Ishikawa (cell line): Measurements from ENCODE around the gene MAPK9.

Experiments
- CEBPB ChIP-seq: IDR thresholded peaks from 2 replicates; pipeline ENCODE4 v1.6.1; 2012
- CREB1 ChIP-seq: IDR thresholded peaks from 2 replicates; pipeline ENCODE4 v1.6.1; 2012; ENCODE audit warnings: low read depth
- EGR1 ChIP-seq: IDR thresholded peaks from 2 replicates; pipeline ENCODE4 v1.6.1; 2012
- EP300 ChIP-seq: IDR thresholded peaks from 2 replicates; pipeline ENCODE4 v1.6.1; 2012; ENCODE audit warnings: borderline replicate concordance
- FOXM1 ChIP-seq: IDR thresholded peaks from 2 replicates; pipeline ENCODE4 v1.6.1; 2012; ENCODE audit warnings: low read depth, borderline replicate concordance
- NFIC ChIP-seq: IDR thresholded peaks from 2 replicates; pipeline ENCODE4 v1.6.1; 2012
- RAD21 ChIP-seq: IDR thresholded peaks from 2 replicates; pipeline ENCODE4 v1.6.1; 2012; ENCODE audit warnings: low read depth
- TAF1 ChIP-seq: IDR thresholded peaks from 2 replicates; pipeline ENCODE4 v1.6.1; 2012; ENCODE audit warnings: low read depth, mild to moderate bottlenecking
- TCF12 ChIP-seq: IDR thresholded peaks from 2 replicates; pipeline ENCODE4 v1.6.1; 2012; ENCODE audit warnings: low read depth
- TEAD4 ChIP-seq: IDR thresholded peaks from 2 replicates; pipeline ENCODE4 v1.6.1; 2012
- YY1 ChIP-seq: IDR thresholded peaks from 2 replicates; pipeline ENCODE4 v1.6.1; 2012; ENCODE audit warnings: low read depth
- ZBTB7A ChIP-seq: IDR thresholded peaks from 2 replicates; pipeline ENCODE4 v1.6.1; 2012; ENCODE audit warnings: low read depth
- TF ChIP-seq, protein P1 (sequence below): IDR thresholded peaks from 2 replicates; pipeline ENCODE4 v1.6.1; 2012; ENCODE audit warnings: low read depth, mild to moderate bottlenecking
- TF ChIP-seq, protein P2 (sequence below): IDR thresholded peaks from 2 replicates; pipeline ENCODE4 v1.6.1; 2012
- TF ChIP-seq, protein P3 (sequence below): IDR thresholded peaks from 2 replicates; pipeline ENCODE4 v1.6.1; 2012

Gene MAPK9

DNA sequence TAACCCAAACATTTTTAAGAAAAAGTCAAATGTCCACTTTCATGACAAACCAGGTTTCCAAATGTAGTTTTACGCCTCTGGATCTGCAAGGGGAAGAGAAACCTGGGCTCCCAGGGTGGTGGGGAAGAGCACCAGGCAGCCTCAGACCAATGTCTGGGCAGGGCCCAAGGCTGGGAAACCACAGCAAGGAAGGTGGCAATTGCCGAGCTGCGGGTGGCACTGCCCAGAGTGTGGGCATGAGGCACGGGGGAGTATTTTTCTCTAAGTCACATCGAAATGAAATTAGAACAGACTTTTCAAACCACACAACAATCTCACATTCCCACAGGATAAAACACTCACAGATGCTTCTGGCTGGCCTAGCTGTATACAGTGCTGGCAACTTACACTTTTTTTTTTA is 50.3 kb downstream of the MAPK9 start:
- no peak for TF ChIP-seq CREB1
- no peak for TF ChIP-seq EP300
- no peak for TF ChIP-seq FOXM1

DNA sequence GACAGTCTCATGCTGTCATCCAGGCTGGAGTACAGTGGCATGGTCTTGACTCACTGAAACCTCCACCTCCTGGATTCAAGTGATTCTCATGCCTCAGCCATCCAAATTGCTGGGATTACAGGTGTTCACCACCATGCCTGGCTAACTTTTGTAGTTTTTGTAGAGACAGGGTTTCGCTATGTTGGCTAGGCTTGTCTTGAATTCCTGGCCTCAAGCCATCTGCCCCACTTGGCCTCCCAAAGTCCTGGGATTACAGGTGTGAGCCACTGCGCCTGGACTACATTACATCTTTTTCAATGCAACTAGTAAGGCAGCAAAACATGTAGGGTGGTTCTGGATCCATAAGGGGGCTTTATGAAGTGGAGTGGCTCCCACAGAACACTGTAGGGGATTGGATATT is 53.3 kb downstream of the MAPK9 start:
- no peak for TF ChIP-seq CEBPB
- TF ChIP-seq, protein P1, sequence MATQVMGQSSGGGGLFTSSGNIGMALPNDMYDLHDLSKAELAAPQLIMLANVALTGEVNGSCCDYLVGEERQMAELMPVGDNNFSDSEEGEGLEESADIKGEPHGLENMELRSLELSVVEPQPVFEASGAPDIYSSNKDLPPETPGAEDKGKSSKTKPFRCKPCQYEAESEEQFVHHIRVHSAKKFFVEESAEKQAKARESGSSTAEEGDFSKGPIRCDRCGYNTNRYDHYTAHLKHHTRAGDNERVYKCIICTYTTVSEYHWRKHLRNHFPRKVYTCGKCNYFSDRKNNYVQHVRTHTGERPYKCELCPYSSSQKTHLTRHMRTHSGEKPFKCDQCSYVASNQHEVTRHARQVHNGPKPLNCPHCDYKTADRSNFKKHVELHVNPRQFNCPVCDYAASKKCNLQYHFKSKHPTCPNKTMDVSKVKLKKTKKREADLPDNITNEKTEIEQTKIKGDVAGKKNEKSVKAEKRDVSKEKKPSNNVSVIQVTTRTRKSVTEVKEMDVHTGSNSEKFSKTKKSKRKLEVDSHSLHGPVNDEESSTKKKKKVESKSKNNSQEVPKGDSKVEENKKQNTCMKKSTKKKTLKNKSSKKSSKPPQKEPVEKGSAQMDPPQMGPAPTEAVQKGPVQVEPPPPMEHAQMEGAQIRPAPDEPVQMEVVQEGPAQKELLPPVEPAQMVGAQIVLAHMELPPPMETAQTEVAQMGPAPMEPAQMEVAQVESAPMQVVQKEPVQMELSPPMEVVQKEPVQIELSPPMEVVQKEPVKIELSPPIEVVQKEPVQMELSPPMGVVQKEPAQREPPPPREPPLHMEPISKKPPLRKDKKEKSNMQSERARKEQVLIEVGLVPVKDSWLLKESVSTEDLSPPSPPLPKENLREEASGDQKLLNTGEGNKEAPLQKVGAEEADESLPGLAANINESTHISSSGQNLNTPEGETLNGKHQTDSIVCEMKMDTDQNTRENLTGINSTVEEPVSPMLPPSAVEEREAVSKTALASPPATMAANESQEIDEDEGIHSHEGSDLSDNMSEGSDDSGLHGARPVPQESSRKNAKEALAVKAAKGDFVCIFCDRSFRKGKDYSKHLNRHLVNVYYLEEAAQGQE, result no peak
- TF ChIP-seq, protein P2, sequence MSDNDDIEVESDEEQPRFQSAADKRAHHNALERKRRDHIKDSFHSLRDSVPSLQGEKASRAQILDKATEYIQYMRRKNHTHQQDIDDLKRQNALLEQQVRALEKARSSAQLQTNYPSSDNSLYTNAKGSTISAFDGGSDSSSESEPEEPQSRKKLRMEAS, result no peak
- TF ChIP-seq CREB1, result no peak
- TF ChIP-seq YY1, result no peak
- no peak for TF ChIP-seq TEAD4
- no peak for TF ChIP-seq FOXM1
- no peak for TF ChIP-seq EP300
- no peak for TF ChIP-seq TAF1
- no peak for TF ChIP-seq ZBTB7A
- TF ChIP-seq NFIC, result no peak
- TF ChIP-seq TCF12, result no peak
- TF ChIP-seq, protein P3, sequence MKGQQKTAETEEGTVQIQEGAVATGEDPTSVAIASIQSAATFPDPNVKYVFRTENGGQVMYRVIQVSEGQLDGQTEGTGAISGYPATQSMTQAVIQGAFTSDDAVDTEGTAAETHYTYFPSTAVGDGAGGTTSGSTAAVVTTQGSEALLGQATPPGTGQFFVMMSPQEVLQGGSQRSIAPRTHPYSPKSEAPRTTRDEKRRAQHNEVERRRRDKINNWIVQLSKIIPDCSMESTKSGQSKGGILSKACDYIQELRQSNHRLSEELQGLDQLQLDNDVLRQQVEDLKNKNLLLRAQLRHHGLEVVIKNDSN, result no peak
- TF ChIP-seq EGR1, result no peak
- TF ChIP-seq RAD21, result no peak

DNA sequence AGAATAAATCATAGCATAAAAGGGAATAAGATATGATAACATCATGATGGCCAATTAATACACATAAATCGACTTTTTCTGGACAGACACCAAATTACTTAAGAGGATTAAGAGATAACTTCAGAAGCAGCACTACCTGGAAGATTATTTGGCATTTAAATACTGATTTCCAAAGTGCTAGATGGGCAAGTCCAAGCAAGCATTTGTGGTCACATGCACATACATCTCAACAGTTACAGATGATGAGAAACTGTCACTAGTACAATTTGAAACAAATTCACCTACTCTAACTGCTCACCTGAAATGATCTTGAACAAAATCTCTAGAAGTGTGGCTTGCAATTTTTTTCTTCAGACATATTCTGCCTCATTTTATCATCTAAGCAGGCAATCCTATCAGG is 56.0 kb downstream of the MAPK9 start:
- TF ChIP-seq EGR1 (no peak), NFIC (no peak), TEAD4 (no peak), CREB1 (no peak), YY1 (no peak), ZBTB7A (no peak)
- TF ChIP-seq, protein P2, result no peak

- TF ChIP-seq EP300 (no peak), NFIC (no peak), CREB1 (no peak)
- TF ChIP-seq, protein P1, result no peak
Measured at GRCh38 chr5:180235077-180235476, 56.8 kb downstream of the MAPK9 start.

GRCh38 chr5:180234271-180234670 is 57.6 kb downstream of the MAPK9 start:
- TF ChIP-seq YY1, result no peak
- TF ChIP-seq, protein P1, result no peak
- no peak for TF ChIP-seq NFIC
- TF ChIP-seq FOXM1, result no peak
- no peak for TF ChIP-seq TEAD4

GRCh38 chr5:180233729-180234128 is 58.2 kb downstream of the MAPK9 start:
- TF ChIP-seq CREB1 (no peak), EP300 (no peak), CEBPB (no peak), RAD21 (no peak), FOXM1 (no peak), EGR1 (no peak), TCF12 (no peak), NFIC (no peak), ZBTB7A (no peak), TEAD4 (no peak), YY1 (no peak), TAF1 (no peak)
- TF ChIP-seq, protein P2, result no peak
- TF ChIP-seq, protein P1, result no peak
- TF ChIP-seq, protein P3, result no peak
